GM15510 (cell line): Measurements from ENCODE around the gene TGFBR3.

Source experiments
- POLR2A ChIP-seq: IDR thresholded peaks from 3 replicates; pipeline ENCODE4 v1.6.1; 2011; ENCODE audit warnings: borderline replicate concordance; ENCODE audit not compliant: insufficient read length; ENCODE audit errors: extremely low read depth

Gene TGFBR3

GRCh38 chr1:91757763-91758460 lies 128.0 kb downstream of the TGFBR3 start:
- TF ChIP-seq POLR2A: no peak

DNA sequence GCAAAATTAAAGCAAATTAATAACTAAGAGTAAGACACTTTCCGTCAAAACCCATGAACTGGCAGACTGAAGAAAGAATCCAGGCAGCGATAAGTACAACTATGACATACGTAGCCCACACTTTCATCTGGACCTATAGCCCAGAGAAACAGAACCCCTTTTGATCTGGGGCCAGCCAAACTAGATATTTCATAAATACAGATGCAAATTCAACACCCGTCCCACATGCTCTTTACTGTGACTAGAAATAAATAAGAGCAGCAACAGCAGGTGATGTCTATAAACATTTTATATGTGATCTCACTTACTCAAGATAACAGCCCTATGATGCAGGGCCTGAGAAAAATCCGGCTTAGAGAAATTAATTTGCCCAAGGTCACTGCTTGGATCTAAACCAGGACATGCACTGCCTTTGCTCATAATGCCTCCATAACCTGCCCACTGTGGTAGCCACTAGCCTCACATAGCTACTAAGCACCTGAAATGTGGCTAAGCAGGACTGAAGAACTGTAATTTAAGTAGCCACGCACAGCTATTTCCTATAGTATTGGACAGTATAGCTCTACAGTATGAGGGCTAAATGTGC lies 130.2 kb downstream of the TGFBR3 start:
- no peak for TF ChIP-seq POLR2A

GRCh38 chr1:91754816-91755580 lies 131.0 kb downstream of the TGFBR3 start:
- no peak for TF ChIP-seq POLR2A

- TF ChIP-seq POLR2A: no peak
Observed at GRCh38 chr1:91754348-91754747, 131.6 kb downstream of the TGFBR3 start.

- TF ChIP-seq POLR2A: no peak
Observed at GRCh38 chr1:91753878-91754277, 132.1 kb downstream of the TGFBR3 start.

DNA sequence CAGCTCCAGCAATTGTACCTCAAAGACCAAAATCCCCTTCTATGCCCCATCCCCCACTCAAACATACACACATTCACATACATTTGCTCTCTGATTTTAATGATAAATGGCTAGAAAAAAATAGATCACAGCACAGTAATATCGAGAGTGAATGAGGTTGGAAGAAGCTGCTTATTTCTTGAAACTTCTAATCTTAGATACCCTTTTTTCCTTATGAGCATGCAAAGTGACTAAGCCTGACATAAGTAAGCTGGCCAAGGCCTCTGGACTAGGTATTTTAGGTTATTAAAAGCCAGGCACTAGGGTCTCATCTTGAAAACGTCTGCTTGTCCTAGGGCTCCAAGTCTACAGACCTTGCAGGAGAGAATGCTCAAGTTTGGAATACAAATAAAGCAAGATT lies 133.6 kb downstream of the TGFBR3 start:
- TF ChIP-seq POLR2A: no peak

- no peak for TF ChIP-seq POLR2A
Observed at GRCh38 chr1:91751275-91751674, 134.7 kb downstream of the TGFBR3 start.

DNA sequence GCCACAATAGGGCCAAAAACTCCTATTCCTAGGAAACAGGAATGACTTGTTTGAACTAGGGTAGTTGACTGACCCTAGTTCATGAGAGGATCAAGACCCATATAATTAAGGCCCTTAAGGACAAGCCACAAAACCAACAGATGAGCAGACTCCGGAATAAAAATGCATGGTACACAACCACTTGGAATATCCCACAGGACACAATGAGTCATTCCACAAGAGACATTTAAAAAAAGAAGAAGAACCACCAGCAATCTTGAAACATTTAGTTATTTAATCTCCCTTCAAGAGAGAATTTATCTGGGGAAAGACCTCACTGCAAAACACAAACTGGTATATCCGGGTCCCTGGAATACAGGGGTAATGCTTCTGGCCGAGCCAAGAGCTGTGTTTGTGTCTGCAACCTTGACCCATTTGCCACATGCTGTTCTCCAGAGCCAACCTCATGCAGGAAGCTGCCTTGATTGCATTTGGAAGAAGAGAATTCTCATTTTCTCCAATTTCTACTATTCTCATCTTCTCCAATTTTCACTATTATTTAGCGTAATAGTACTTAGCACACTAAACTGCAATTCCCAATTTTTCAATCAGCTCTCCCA lies 135.5 kb downstream of the TGFBR3 start:
- TF ChIP-seq POLR2A: no peak

GRCh38 chr1:91749788-91750231 lies 136.1 kb downstream of the TGFBR3 start:
- TF ChIP-seq POLR2A: no peak

- TF ChIP-seq POLR2A: no peak
Observed at GRCh38 chr1:91747666-91748065, 138.3 kb downstream of the TGFBR3 start.

- TF ChIP-seq POLR2A: no peak
Observed at GRCh38 chr1:91746728-91747338, 139.1 kb downstream of the TGFBR3 start.

DNA sequence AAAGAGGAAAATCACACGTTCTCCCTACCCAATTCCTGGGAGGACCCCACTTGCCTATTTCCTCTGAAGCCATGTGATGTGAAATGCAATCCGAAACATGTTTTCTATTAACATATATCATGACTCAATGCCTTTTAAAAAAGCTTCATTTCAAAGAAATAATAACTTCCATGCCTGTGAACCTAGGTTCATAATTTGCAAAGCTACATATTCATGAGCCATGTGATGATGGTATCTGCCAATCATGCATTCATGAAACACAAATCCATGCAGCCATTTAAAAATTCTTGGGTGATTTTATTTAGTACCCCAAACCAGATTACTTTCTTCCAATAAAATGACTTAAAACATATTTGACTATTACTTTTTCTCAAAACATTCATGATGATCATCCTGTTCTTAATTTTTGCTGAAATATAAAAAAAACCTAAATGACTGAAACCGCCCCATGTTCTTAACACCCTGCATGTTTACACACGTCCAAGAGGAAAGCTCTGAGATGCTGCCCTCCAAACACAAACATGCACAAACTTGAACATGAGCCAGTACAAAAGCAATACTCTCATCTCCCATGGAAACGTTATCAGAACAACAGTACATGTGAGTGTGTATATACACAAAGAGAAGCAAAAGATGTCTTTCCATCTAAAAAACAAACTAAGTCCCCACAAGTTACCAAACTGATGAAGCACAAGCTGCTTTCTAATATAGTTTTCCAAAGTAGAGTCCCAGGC lies 140.1 kb downstream of the TGFBR3 start:
- TF ChIP-seq POLR2A: no peak

DNA sequence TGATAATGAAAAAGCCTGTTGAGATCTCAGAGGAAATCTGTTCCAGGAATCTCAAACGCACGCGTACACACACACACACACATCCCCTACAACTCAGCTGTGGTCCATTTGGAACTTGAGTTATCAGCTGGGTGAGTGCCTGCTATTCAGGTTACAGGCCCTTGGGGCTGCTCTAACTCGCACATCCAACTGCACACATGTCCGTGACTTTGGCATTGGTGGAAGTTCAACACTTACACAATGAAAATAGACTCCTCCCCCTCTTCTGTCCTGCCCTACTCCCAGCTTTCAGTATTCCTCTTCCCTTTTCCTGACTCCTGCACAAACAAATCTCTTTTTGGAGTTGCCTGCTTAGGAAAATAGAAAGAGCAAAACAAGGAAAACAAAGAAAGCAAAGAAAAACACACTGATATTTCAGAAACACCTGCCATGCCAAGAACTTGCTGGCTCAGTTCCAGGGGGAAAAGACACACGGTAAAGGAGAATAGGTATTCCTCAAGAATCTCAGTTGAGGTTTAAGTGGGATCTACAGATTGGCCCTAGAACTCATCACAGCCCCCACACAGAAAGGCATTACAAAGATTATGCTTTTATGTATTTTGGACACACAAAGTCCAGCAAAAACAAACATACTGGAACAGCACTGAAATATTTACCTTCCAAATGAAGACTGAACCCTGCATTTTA lies 140.9 kb downstream of the TGFBR3 start:
- no peak for TF ChIP-seq POLR2A

DNA sequence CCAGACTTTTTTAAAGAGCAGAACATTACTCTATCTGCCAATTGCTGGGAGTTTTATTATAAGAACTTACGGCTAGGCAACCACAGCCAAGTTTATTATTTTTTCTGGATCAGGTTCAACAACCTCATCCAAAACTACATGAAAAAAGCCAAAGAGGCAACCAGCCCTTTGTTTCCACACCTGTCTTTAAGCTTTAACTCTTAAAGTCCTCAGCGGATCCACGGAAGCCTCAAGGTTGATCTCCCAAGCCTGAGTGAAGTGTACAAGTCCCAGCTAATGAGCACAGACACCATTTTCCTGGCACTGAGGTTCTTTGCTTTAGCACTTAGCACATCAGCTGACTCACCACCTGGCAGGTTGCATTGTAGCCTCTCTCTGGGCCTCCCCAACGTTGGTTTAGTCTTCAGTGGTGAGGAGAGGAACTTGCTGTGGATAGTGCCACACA lies 143.1 kb downstream of the TGFBR3 start:
- TF ChIP-seq POLR2A: no peak

- TF ChIP-seq POLR2A: no peak
Observed at GRCh38 chr1:91741906-91742305, 144.0 kb downstream of the TGFBR3 start.

DNA sequence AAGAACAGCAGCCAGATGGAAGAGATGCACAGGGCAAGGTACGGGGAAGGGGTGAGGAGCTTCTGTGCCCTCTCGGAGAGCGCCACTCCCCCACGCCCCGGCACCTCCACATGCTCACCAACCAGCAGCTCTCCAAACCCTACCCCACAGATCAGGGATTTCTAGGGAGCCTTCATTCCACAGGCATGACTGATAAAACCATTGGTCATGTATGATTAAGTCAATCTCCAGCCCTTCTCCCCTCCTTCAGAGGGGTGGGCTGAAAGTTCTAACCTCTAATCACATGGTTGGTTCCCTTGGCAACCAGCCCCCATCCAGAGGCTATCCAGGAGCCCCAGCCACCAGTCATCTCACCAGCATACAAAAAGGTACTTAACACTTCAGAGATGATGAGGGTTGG lies 144.7 kb downstream of the TGFBR3 start:
- TF ChIP-seq POLR2A: no peak
